ENCODE measurements around the gene PARD6B.

- TF ChIP-seq CTCF (IDR thresholded peaks at IDR 0.05; ENCODE audit: insufficient read depth, low read depth, low read length), result no peak
- TF ChIP-seq EZH2 (IDR thresholded peaks at IDR 0.05; ENCODE audit: insufficient read depth, low read length), result no peak
Measured at GRCh38 chr20:50804437-50805348, 73.3 kb downstream of the PARD6B start.

All from astrocyte (in vitro differentiated cells and primary cell).